ENCODE data around the gene METTL2B.
"Not testable (repeated sequence)": the region's sequence is repeated elsewhere in the genome, so short reads cannot be mapped to it uniquely, and the experiment has no call there.

Gene METTL2B

DNA sequence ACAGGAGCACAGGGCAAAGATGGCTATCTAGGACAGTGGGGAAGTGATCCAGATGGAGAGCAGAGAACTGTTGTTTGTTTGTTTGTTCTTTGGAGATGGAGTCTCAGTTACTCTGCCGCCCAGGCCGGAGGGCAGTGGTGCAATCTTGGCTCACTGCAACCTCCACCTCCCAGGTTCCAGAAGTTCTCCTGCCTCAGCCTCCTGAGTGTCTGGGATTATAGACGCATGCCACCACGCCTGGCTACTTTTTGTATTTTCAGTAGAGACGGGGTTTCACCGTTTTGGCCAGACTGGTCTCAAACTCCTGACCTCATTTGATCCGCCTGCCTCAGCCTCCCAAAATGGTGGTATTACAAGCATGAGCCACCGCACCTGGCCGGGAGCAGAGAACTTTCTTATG, 20.9 kb downstream of the METTL2B start:
- DNase-seq, result no peak
- TF ChIP-seq GATA1 (IDR thresholded peaks at IDR 0.05; ENCODE audit: low read depth, low read length), result no peak
- no peak for TF ChIP-seq POLR2A (IDR thresholded peaks at IDR 0.05; ENCODE audit: low read length)

GRCh38 chr7:128505416-128505815, 28.9 kb downstream of the METTL2B start:
- DNase-seq, result not testable (repeated sequence)

DNA sequence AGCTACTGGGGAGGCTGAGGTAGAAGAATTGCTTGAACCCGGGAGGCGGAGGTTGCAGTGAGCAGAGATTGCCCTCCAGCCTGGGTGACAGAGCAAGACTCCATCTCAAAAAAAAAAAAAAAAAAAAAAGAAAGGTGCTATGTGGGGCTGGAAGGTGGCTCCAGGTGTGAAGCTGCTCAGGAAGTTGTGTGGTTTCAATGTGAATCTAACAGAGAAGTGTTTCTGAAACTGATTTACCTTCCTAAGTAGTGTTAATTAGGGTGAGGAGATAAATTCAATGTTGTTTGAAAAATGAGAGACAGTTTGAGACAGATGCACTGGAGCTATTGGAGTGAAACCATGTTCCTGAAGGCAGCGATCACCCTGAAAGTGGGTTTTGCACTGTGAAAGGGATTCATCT, 30.3 kb downstream of the METTL2B start:
- DNase-seq, result not testable (repeated sequence)

DNA sequence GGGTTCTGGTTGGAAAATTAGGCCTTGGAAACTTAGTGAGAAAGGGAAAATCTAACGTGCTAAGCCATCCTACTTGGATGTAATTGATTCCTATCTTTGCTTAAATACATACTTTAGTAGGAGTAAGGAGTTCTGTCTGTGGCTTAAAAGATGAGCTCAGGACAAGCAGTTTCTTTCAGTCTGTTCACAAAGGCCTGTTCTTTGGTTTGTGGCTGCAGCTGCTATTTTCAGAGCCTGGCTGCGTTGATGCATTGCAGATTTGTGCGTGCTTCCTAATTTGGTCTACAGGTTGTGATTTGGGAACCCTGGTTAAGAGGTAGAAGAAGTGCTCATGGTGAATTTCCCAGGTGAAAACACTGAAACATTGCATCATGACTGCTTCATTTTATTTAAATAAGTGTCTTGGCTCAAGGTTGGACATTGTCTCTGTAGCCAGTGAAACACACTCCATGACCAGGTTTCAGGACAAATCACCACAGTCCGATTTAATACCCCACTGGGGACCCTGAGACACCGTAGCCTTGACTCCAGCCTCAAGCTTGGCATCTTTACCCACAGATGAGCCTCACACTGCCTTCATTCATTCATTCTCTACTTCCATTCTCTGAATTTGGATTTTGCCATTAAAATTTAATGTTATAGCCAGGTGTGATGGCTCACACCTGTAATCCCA, 30.9 kb downstream of the METTL2B start:
- not testable (repeated sequence) for DNase-seq

GRCh38 chr7:128511692-128512091, 35.1 kb downstream of the METTL2B start:
- DNase-seq, result not testable (repeated sequence)

DNA sequence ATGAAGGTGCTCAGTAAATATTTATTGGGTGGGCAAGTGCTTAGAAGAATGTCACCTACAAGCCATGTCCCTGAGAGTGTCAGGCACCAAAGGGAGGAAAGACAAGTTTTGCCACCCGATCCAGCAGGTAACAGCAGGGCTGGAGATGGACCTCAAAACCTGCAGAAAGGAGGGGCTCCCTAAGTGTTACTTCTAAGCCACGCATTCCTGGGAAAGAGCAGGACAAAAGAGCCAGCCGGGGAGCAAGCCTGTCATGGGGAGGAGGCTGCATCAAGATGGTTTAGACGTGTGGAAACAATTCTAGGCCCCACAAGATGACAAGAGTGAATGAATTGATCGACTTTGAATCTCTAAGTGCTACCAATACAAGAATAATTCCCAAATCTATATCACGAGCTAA, 38.7 kb downstream of the METTL2B start:
- DNase-seq, result not testable (repeated sequence)

- not testable (repeated sequence) for DNase-seq
Observed at GRCh38 chr7:128517023-128517422, 40.5 kb downstream of the METTL2B start.

DNA sequence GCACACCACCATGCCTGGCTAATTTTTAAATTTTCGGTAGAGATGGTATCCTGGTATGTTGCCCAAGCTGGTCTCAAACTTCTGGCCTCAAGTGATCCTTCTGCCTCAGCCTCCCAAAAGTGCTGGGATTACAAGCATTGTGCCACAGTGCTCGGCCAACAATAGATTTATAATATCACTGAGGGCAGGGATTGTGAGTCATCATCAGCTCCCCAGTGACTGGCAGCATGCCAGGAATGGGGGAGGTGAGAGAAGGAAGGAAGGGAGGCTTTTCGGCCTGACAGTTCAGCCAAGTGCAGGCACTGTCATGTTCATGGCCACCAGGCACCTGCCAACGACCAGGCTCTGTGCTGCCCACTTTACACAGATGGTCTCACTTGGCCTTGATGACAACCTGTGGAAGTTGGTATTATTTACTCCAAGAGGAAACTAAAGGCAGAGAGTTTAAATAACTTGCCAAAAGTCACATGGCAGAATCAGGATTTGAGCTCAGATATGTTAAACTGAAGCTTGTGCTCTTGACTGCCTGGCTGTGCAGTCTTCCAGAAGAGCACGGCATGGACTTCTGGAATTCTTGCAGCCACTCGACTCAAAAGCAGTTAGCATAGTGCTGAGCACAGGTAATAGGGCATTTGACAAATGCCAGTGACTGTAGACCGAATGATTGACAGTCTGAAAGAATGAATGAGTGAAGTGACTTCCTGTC, 46.8 kb downstream of the METTL2B start:
- peak; percentile 80 to 83 for DNase-seq

DNA sequence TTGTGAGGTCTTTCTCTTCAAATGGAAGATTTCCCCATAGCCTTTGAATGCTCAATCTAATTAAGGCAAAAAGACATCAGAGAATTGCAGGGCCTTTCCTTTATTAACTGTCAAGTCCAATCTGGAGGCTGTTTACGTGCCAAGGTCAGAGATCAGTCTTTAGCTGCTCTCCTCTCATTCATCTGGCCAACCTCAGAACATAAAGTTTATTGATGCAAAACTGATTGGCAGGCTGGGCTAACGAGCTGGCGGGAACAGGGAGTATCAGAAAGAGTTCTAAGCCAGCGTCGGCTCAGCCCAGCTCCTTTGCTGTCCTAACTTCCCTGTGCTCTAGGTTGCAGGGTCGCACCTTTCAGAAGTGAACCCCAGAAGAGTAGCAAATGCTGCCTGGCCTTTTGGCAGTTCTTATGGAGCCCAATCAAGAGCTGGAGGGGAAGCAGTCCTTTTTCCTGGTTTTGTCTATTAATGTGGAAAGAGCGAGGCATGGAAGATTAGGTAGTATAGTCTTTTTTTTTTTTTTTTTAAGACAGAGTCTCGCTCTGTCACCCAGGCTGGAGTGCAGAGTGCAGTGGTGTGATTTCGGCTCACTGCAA, 47.5 kb downstream of the METTL2B start:
- DNase-seq, result not testable (repeated sequence)

DNA sequence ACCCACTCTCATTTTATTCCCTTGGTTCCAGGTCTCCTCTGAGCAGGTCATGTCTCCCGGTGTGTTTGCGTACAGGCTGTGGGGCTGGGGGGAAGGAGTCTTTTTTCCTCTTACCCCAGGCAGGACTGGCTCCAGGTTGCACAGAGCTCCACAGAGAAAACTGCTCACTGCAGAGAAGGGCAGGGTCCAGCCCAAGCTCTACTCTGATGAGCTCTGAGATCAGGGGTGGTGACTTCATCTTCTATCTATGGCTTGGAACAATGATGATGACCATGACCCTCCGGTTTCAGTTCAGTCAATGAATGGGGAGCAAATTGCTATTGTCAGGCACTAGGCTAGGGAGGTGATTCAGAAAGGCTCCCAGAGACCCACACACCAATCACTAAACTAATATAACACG, 49.0 kb downstream of the METTL2B start:
- DNase-seq, result not testable (repeated sequence)

DNA sequence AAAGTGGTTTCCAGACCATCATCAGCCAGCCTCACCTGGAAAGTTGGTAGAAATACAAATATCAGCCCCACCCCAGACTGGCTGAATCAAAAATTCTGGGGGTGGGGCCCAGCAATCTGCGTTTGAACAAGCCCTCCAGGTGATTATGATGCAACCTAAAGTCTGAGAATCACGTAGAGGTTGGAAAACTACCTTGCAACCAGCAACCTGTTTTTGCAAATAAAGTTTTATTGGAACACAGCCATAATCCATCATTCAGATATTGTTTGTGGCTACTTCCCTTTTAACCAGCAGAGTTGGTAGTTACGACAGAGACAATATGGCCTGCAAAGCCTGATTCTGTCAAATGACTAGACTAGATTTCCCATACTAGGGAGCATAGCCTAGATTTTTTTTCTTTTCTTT, 49.5 kb downstream of the METTL2B start:
- DNase-seq, result not testable (repeated sequence)

- DNase-seq, result not testable (repeated sequence)
Observed at GRCh38 chr7:128529191-128529590, 52.6 kb downstream of the METTL2B start.

DNA sequence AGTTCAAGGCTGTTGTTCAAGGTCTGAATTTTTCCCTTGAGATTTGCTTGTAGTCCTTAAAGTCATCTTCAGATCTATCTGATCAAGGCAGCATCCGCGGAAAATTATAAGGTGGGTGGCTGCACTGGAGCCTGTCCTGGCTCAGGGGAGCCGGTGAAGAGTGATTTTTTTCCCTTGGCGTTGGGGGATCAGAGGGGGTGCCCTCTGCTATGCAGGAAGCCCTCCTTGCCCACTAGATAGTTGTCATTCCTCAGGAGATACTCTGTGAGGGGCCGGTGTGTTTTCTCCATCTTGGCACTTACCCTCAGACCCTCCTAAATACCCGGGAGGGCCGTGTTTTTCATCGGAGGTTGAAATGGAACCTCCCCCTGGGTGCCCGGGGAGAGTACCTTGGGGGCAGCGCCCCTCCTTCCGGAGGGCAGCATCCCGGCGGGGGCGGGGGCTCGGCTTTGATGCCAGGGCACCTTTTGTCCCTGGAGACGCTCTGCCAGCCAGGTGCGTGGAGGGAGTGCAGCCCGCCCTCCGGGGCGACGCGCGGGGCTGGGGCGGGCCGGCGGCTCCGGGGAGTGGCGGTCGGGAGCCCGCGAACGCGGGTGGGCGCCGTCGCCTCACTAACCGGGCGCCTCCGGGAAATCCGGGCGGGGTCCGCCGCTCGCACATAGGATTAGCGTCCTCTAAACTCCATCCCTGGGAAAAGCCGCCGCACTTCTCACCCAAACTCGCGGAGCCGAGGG, 53.7 kb downstream of the METTL2B start:
- DNase-seq, result not testable (repeated sequence)

- DNase-seq, result no peak
- TF ChIP-seq POLR2A (IDR thresholded peaks at IDR 0.05; ENCODE audit: low read length) (peak; percentile 44), GATA1 (IDR thresholded peaks at IDR 0.05; ENCODE audit: low read depth, low read length) (no peak)
Observed at GRCh38 chr7:128530855-128531104, 54.2 kb downstream of the METTL2B start.

GRCh38 chr7:128531105-128531954, 54.8 kb downstream of the METTL2B start:
- DNase-seq, result peak; percentile 88 to 91

- DNase-seq, result peak; percentile 69 to 79
Observed at GRCh38 chr7:128531955-128532478, 55.5 kb downstream of the METTL2B start.

GRCh38 chr7:128532956-128533355, 56.4 kb downstream of the METTL2B start:
- DNase-seq, result not testable (repeated sequence)

DNA sequence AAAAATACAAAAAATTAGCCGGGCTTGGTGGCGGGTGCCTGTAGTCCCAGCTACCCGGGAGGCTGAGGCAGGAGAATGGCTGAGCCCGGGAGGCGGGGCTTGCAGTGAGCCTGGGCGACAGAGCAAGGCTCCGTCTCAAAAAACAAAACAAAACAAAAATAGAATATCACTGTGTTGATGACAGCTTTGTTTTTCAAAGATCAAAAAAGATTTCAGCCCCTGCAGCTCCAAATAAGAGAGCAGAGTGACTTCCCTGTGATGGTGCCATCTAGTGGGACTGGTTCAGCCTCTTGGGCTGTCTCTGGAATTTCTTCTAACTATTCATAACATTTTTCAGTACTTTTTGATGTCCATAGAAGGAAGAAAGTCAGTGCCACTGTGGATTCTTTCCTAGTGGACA, 60.9 kb downstream of the METTL2B start:
- DNase-seq, result peak; percentile 4 to 7

DNA sequence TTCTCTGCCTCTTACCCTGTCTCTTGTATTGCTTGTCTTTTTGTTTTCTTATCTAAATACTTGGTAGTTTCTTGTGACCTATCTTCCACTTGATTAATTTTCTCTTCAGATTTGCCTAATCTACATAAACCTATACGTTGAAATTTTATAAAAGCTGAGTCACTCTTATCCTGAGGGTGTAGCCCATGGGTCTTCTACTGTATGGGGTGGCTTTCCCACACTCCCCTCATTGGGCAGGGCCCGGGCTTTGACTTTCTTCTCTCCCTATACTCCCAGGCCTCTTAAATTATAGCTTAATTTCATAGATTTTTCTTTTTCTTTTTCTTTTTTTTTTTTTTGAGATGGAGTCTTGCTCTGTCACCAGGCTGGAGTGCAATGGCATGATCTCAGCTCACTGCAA, 66.0 kb downstream of the METTL2B start:
- peak; percentile 5 to 16 for DNase-seq

DNA sequence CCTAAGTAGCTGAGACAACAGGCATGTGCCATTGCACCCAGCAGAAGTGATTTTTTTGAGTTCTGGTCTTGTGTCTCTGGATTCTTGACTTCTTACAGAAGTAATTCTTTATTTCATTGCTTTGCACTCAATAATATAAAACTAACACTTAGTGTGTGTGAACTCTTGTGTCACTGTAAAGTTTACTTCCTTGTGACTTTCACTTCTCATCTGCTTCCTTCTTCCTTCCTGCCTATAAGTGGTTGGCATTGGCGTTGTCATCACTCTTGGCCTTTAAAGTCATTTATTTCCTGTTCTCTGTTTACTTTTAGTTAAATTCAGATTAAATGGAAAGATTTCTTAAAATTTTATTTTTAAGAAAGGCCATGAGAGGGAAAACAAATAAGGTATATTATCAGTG, 66.8 kb downstream of the METTL2B start:
- not testable (repeated sequence) for DNase-seq

DNA sequence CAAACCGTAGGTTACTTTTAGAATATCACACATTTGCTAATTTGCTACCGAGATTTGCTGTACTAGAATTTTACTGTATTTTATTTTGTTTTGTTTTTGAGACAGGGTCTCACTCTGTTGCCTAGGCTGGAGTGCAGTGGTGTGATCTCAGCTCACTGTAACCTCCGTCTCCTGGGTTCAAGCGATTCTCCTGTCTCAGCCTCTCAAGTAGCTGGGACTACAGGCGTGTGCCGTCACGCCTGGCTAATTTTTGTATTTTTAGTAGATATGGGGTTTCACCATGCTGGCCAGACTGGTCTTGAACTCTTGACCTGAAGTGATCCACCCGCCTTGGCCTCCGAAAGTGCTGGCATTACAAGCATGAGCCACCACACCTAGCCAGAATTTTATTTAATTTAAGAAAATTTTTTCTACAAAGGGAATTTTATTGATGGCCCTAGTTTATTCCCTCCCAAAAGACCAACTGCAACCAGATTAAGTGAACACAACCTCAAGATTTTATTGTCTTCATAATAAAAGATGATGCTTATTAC, 69.8 kb downstream of the METTL2B start:
- DNase-seq, result not testable (repeated sequence)

Measured in erythroblast (primary cell).